Adipocyte (in vitro differentiated cells): ENCODE results near the gene PARP14.

Source experiments
- DNase-seq: peaks from one replicate; pipeline ENCODE4 v3.0.0-alpha.2; 2015; ENCODE audit warnings: low read depth
- H3K27me3 ChIP-seq: replicated peaks from 2 replicates; pipeline ENCODE4 v1.7.0; 2013; ENCODE audit warnings: mild to moderate bottlenecking, low read length, moderate library complexity; ENCODE audit not compliant: control insufficient read depth, insufficient read depth
- H3K36me3 ChIP-seq: 2 replicates; pipeline ENCODE4 v1.7.0; 2013; ENCODE audit warnings: low read length, mild to moderate bottlenecking, moderate library complexity; ENCODE audit not compliant: control insufficient read depth, insufficient read depth, severe bottlenecking
- H3K4me1 ChIP-seq: 2 replicates; pipeline ENCODE4 v1.7.0; 2013; ENCODE audit warnings: mild to moderate bottlenecking, low read length, moderate library complexity; ENCODE audit not compliant: control insufficient read depth, insufficient read depth
- H3K4me3 ChIP-seq: 2 replicates; pipeline ENCODE4 v1.7.0; 2013; ENCODE audit warnings: mild to moderate bottlenecking, low read length, moderate library complexity
- H3K9ac ChIP-seq: 2 replicates; pipeline ENCODE4 v1.7.0; 2013; ENCODE audit warnings: mild to moderate bottlenecking, low read length, moderate library complexity
- H3K9me3 ChIP-seq: 2 replicates; pipeline ENCODE4 v1.7.0; 2013; ENCODE audit warnings: mild to moderate bottlenecking, low read length, moderate library complexity; ENCODE audit not compliant: control insufficient read depth

PARP14 gene

DNA sequence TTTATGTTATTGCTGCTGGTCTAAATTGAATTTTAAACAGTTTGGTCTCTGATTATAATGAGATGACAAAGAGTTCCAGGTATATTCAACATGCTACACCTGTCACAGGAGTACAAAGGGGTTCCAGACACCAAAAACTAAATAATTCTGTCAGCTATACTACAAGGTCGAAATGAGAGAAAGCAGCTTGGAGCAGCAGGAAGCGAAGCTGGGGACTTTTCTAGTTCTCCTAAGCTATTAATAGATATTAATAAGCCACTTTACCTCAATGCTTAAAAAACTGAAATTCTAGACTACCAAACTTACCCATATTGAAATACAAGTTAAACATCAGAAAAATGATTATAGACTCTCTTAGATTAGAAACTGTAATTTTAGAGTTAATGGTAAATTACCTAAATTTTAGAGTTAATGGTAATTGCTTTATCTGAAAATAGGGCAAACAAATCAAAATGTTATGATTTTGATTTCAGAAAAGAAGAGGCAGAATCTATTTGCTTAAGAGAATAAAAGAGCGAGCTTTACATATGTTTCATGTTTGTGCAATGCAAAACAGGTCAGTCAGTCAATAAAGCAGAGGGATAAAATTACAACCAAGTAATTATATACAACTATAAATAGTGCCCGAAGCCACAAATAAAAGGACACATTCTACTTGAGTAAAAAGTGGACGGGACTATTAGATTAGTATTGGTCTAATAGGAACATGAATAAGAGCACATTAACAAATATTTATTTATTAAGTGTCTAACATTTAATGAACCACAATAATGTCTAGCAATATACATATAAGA lies 96.2 kb downstream of the PARP14 start:
- no peaks in the 10 kb centered on the region for H3K27me3 ChIP-seq
- H3K4me1 ChIP-seq: no peaks in the 10 kb centered on the region
- no peak overlapping the region for H3K4me3 ChIP-seq
- H3K36me3 ChIP-seq: no peaks in the 10 kb centered on the region
- no peaks in the 10 kb centered on the region for H3K9me3 ChIP-seq
- no peak for DNase-seq
- no peak overlapping the region for H3K9ac ChIP-seq

DNA sequence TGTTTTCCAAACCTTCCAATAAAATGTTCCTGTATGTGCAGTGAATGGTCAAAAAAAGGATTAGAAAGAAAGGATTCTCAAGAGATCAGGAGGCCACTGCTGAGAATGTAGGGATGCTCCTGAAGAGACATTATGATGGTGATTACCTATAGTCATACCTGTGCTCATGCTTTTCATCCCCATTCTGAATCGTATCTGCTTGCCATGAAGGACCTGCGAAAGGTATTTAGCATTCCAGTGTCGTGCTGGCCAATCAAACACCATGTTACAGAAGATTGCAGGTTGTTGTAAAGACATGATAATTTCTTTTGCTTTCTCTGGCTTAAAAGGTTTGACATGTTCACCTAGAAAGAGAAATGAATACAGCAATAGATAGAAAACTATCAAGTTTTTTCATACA lies 96.9 kb downstream of the PARP14 start:
- Histone ChIP-seq H3K9me3 (no peaks in the 10 kb centered on the region), H3K9ac (no peak overlapping the region), H3K4me3 (no peak overlapping the region), H3K4me1 (no peaks in the 10 kb centered on the region), H3K27me3 (no peaks in the 10 kb centered on the region), H3K36me3 (no peaks in the 10 kb centered on the region)
- DNase-seq: no peak
